Brain microvascular endothelial cell (primary cell): ENCODE data around the gene RUFY4.

ENCODE experiments used
- DNase-seq: peaks from one replicate; pipeline ENCODE4 v3.0.0-alpha.2; 2020
- H3K27ac ChIP-seq: fragments of 250-450 bp; sonication (Bioruptor Pico); 2 replicates; pipeline ENCODE4 v1.5.1; 2020; ENCODE audit warnings: mild to moderate bottlenecking, moderate library complexity
- H3K27me3 ChIP-seq: fragments of 250-450 bp; sonication (Bioruptor Pico); replicated peaks from 2 replicates; pipeline ENCODE4 v1.5.1; 2020; ENCODE audit warnings: mild to moderate bottlenecking
- H3K36me3 ChIP-seq: fragments of 250-450 bp; sonication (Bioruptor Pico); replicated peaks from 2 replicates; pipeline ENCODE4 v1.5.1; 2020; ENCODE audit warnings: mild to moderate bottlenecking
- H3K4me3 ChIP-seq: 2 replicates; pipeline ENCODE4 v1.5.1; 2011; ENCODE audit warnings: low read depth, mild to moderate bottlenecking, control low read depth, low read length, moderate library complexity
- CTCF ChIP-seq: IDR thresholded peaks from 2 replicates; pipeline ENCODE4 v1.5.1; 2011; ENCODE audit warnings: low read depth, mild to moderate bottlenecking, moderate library complexity, low read length, control low read depth, inconsistent platforms; ENCODE audit errors: missing control alignments
- in situ Hi-C: cut with HindIII; loops from 2 replicates; pipeline ENCODE4 v1.10.0; 2017; ENCODE audit warnings: low sequenced_read_pairs, low pct_ligation_motif_present

Gene RUFY4

GRCh38 chr2:218022131-218022850, 46.8 kb upstream of the RUFY4 start:
- in situ Hi-C loops: no loop called here
- H3K27me3 ChIP-seq: no peaks in the 10 kb centered on the region
- H3K4me3 ChIP-seq: no peak overlapping the region
- no peak for DNase-seq
- H3K27ac ChIP-seq: no peak overlapping the region
- TF ChIP-seq CTCF: no peak
- H3K36me3 ChIP-seq: no peaks in the 10 kb centered on the region

- DNase-seq: no peak
- no peak overlapping the region for H3K27ac ChIP-seq
- no peak for TF ChIP-seq CTCF
- no peaks in the 10 kb centered on the region for H3K36me3 ChIP-seq
- no peaks in the 10 kb centered on the region for H3K27me3 ChIP-seq
- in situ Hi-C loops: no loop called here
- no peak overlapping the region for H3K4me3 ChIP-seq
These were observed 46.1 kb upstream of the RUFY4 start for GRCh38 chr2:218022851-218023530.

- no peak for TF ChIP-seq CTCF
- DNase-seq: no peak
- Histone ChIP-seq H3K36me3 (no peaks in the 10 kb centered on the region), H3K4me3 (no peak overlapping the region), H3K27ac (no peak overlapping the region), H3K27me3 (no peaks in the 10 kb centered on the region)
- in situ Hi-C loops: no loop called here
These were observed 45.4 kb upstream of the RUFY4 start for GRCh38 chr2:218023636-218024035.

GRCh38 chr2:218024336-218024735, 44.7 kb upstream of the RUFY4 start:
- no peak for TF ChIP-seq CTCF
- DNase-seq: no peak
- Histone ChIP-seq H3K27me3 (no peaks in the 10 kb centered on the region), H3K4me3 (no peak overlapping the region), H3K27ac (no peak overlapping the region), H3K36me3 (no peaks in the 10 kb centered on the region)
- in situ Hi-C loops: no loop called here

GRCh38 chr2:218024871-218025270, 44.2 kb upstream of the RUFY4 start:
- no peaks in the 10 kb centered on the region for H3K36me3 ChIP-seq
- in situ Hi-C loops: no loop called here
- no peaks in the 10 kb centered on the region for H3K27me3 ChIP-seq
- H3K4me3 ChIP-seq: no peak overlapping the region
- no peak for TF ChIP-seq CTCF
- H3K27ac ChIP-seq: no peak overlapping the region
- DNase-seq: no peak
